HepG2 (cell line): ENCODE data around the gene SECISBP2L. TPM values are rescaled to one million over a fixed set of nuclear protein-coding genes. Genes with fewer than 3 reads are reported as not detected.

Experiments used
- ATAC-seq: fragments of 200-7000 bp; cut with Tn5 transposase; 3 replicates; pipeline ENCODE4 v1.9.1; 2020; ENCODE audit warnings: mild to moderate bottlenecking, moderate library complexity
- BruUV-seq: library from RNA; stranded (reverse); fragments of 400-500 nt; replicated peaks from 2 replicates; lab custom pipeline; 2021; lab: Mats Ljungman, UMichigan
- CTCF ChIA-PET: fragments of 300-600 bp; formaldehyde crosslinking; extraction: SDS; loops from one replicate; lab custom pipeline; 2021; ENCODE audit warnings: low total read pairs, inconsistent platforms, low intra/inter-chr PET ratio; lab: Yijun Ruan, JAX
- POLR2A ChIA-PET: fragments of 350-600 bp; sonication (Branson Sonifier 250); formaldehyde crosslinking; loops from one replicate; lab custom pipeline; 2020; ENCODE audit warnings: antibody characterized with exemption, inconsistent platforms; lab: Yijun Ruan, JAX
- DNase-seq: peaks from one replicate; pipeline ENCODE4 v3.0.0-alpha.2; 2015; ENCODE audit warnings: low spot score
- FAIRE-seq: peaks from 3 replicates; lab custom pipeline; 2011; peaks lifted over from hg19 to GRCh38; lab: Jason Lieb, UNC
- H2AFZ ChIP-seq: one replicate; pipeline ENCODE4 v1.6.1; 2011; ENCODE audit warnings: low read length, inconsistent platforms
- H3K27ac ChIP-seq: fragments of 300-600 bp; 3 replicates; pipeline ENCODE4 v1.8.0; 2011; ENCODE audit warnings: mixed run types, mild to moderate bottlenecking, mixed read lengths, low read length, inconsistent platforms; ENCODE audit not compliant: insufficient read depth; ENCODE audit errors: extremely low read length
- H3K27me3 ChIP-seq, 2 experiments: fragments of 200-600 bp in 1 of 2; 2 replicates in 1 of 2; 3 replicates in 1 of 2; pipeline versions ENCODE4 v1.6.0 to v1.8.0; 2011; ENCODE audit warnings: low read length in 2 of 2, mild to moderate bottlenecking in 2 of 2, moderate library complexity in 2 of 2, inconsistent platforms in 1 of 2; ENCODE audit not compliant: insufficient read depth in 2 of 2, control insufficient read depth in 1 of 2
- H3K36me3 ChIP-seq, 2 experiments: fragments of 200-600 bp in 1 of 2; replicated peaks in 1 of 2; 2 replicates in 1 of 2; 3 replicates in 1 of 2; pipeline versions ENCODE4 v1.5.1 to v1.8.0; 2011; ENCODE audit warnings: low read length in 2 of 2, inconsistent platforms in 1 of 2; ENCODE audit not compliant: insufficient read depth in 2 of 2, control insufficient read depth in 1 of 2
- H3K4me1 ChIP-seq: 2 replicates; pipeline ENCODE4 v1.5.1; 2012; ENCODE audit warnings: low read length, inconsistent platforms; ENCODE audit not compliant: insufficient read depth
- H3K4me2 ChIP-seq: 2 replicates; pipeline ENCODE4 v1.6.0; 2011; ENCODE audit warnings: low read depth, low read length, inconsistent platforms
- H3K4me3 ChIP-seq, 3 experiments: fragments of 200-600 bp in 1 of 3; sonication (generic), shearing (Covaris generic) in 1 of 3; replicated peaks in 1 of 3; 2 replicates each; pipeline ENCODE4 v1.5.1; 2011 to 2016; ENCODE audit warnings: low read length in 3 of 3, inconsistent platforms in 2 of 3, low read depth in 2 of 3, mild to moderate bottlenecking in 2 of 3, control low read depth in 1 of 3, mixed read lengths in 1 of 3; ENCODE audit not compliant: insufficient read depth in 1 of 3
- H3K79me2 ChIP-seq: one replicate; pipeline ENCODE4 v1.6.1; 2011; ENCODE audit warnings: low read length, inconsistent platforms; ENCODE audit not compliant: insufficient read depth
- H3K9ac ChIP-seq: 2 replicates; pipeline ENCODE4 v1.6.0; 2011; ENCODE audit warnings: mild to moderate bottlenecking, low read depth, low read length, inconsistent platforms; ENCODE audit not compliant: insufficient read depth
- H3K9me3 ChIP-seq: 2 replicates; pipeline ENCODE4 v1.5.1; 2012; ENCODE audit warnings: mild to moderate bottlenecking, low read length
- H4K20me1 ChIP-seq: 2 replicates; pipeline ENCODE4 v1.6.0; 2011; ENCODE audit warnings: inconsistent platforms, mild to moderate bottlenecking, low read length, moderate library complexity; ENCODE audit not compliant: insufficient read depth
- FOXP1 ChIP-seq, 2 experiments: fragments of 450-650 bp in 1 of 2; IDR thresholded peaks; 2 replicates each; pipeline ENCODE4 v1.6.1; 2017 to 2018; ENCODE audit warnings: antibody characterized with exemption in 1 of 2
- IRX3 ChIP-seq: sonication (generic); formaldehyde crosslinking; IDR thresholded peaks from 2 replicates; pipeline ENCODE4 v1.8.1; 2023; ENCODE audit warnings: mild to moderate bottlenecking, low read depth, missing genetic modification reagents, borderline replicate concordance
- TEAD3 ChIP-seq: optimal IDR thresholded peaks from 2 replicates; pipeline ENCODE3; 2016; ENCODE audit warnings: borderline replicate concordance
- TMF1 ChIP-seq: sonication (generic); formaldehyde crosslinking; IDR thresholded peaks from 2 replicates; pipeline ENCODE4 v1.8.1; 2022; ENCODE audit warnings: low read depth, missing genetic modification reagents
- ZFP90 ChIP-seq: sonication (generic); formaldehyde crosslinking; IDR thresholded peaks from 2 replicates; pipeline ENCODE4 v1.8.0; 2022; ENCODE audit warnings: missing genetic modification reagents, mild to moderate bottlenecking, inconsistent platforms, borderline replicate concordance
- ZNF121 ChIP-seq: sonication (generic); formaldehyde crosslinking; IDR thresholded peaks from 2 replicates; pipeline ENCODE4 v1.5.0; 2020; ENCODE audit warnings: mild to moderate bottlenecking, missing genetic modification reagents
- ZNF484 ChIP-seq: sonication (generic); formaldehyde crosslinking; IDR thresholded peaks from 2 replicates; pipeline ENCODE4 v1.5.1; 2020; ENCODE audit warnings: mild to moderate bottlenecking, low read depth, missing genetic modification reagents, borderline replicate concordance
- WGBS: methylation state at CpG from one replicate; pipeline ENCODE4 v1.1.6; 2017; ENCODE audit warnings: low lambda C conversion rate; 5-methylcytosine and 5-hydroxymethylcytosine counted together
- in situ Hi-C: cut with HindIII; loops from 2 replicates; pipeline ENCODE4 v1.10.0; 2017; ENCODE audit warnings: low pct_unique_long_range_greater_than_20kb; ENCODE audit not compliant: extremely low pct_ligation_motif_present
- intact Hi-C: fragments of 100-400 bp; cut with micrococcal nuclease; formaldehyde crosslinking; loops from one replicate; pipeline ENCODE4 v1.10.0; 2022; ENCODE audit not compliant: unreplicated experiment
- polyA plus RNA-seq, 8 experiments: library from polyadenylated mRNA; depleted of rRNA in 3 of 8; stranded (reverse) in 7 of 8; unstranded in 1 of 8; fragments of >200 nt; fragmentation: Illumina TruSeq in 4 of 8; extraction: Trizol in 4 of 8; gene quantifications; 2 replicates each; pipeline versions ENCODE4 v1.2.1 to v1.2.3, GENCODE V29; 2011 to 2016; ENCODE audit warnings: low read depth in 4 of 8, missing spikeins in 1 of 8, mixed read lengths in 1 of 8; ENCODE audit not compliant: insufficient read depth in 1 of 8
- total RNA-seq, 5 experiments: library from RNA; depleted of rRNA; stranded (reverse); fragments of >200 nt; fragmentation: Illumina TruSeq; extraction: Trizol; gene quantifications; 2 replicates each; pipeline ENCODE4 v1.2.3, GENCODE V29; 2016; ENCODE audit warnings: low read depth in 1 of 5
- TF ChIP-seq, protein P1 (sequence below): sonication (generic); formaldehyde crosslinking; IDR thresholded peaks from 2 replicates; pipeline ENCODE4 v1.4.0; 2020; ENCODE audit warnings: low read depth, mild to moderate bottlenecking, missing genetic modification reagents

Gene SECISBP2L
- total and polyA plus RNA-seq, 2 of the 13 experiments (the other 11 are each of a cell fraction or from before 2014, with no cell fraction given) = 13.9 to 15.6 TPM

DNA sequence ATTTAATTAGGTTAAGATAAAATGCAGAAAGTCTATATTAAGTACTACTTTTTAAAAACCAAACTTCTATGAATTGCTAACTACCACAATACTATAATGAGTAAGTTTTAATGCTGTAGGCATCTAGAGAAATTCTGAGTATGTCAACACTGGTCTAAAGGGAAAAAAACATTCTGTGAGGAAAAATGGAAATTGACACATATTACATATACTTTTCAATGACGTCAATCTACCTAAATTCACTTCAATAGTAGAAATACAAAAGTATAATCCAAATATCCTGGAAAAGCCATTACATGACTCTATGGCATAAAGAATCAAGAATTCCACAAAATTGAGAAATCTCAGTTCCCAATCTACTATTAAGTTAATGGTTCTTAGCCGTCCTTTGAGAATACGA is 2.2 kb downstream of the SECISBP2L start (continued):
- TF ChIP-seq, protein P1, sequence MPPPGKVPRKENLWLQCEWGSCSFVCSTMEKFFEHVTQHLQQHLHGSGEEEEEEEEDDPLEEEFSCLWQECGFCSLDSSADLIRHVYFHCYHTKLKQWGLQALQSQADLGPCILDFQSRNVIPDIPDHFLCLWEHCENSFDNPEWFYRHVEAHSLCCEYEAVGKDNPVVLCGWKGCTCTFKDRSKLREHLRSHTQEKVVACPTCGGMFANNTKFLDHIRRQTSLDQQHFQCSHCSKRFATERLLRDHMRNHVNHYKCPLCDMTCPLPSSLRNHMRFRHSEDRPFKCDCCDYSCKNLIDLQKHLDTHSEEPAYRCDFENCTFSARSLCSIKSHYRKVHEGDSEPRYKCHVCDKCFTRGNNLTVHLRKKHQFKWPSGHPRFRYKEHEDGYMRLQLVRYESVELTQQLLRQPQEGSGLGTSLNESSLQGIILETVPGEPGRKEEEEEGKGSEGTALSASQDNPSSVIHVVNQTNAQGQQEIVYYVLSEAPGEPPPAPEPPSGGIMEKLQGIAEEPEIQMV (CRISPR knock-in tag) = no peak

GRCh38 chr15:49042165-49042564 is 4.1 kb downstream of the SECISBP2L start:
- intact Hi-C loops = no loop called here
- H3K4me2 ChIP-seq = no peak overlapping the region
- CTCF ChIA-PET = no interaction called here

DNA sequence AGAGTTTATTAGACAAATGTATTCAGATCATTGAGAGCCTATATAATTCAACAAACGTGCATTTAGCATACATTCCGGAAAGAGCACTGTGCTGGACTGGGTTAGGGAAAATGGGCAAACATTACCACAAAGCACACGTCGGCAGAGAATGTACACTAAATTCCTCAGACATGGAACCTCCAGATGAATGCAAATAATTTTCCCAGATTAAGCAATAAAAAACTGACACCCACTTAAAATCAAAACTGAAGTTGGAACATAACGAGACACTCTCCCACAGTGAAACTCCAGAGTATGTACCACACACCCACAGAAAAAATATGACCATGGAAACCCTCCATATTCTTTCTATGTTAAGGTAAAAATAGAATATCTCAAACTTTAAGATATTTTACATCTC is 4.8 kb downstream of the SECISBP2L start:
- peak; percentile 40 for DNase-seq
- H3K27me3 ChIP-seq = no peaks in the 10 kb centered on the region
- TF ChIP-seq TEAD3 (CRISPR knock-in tag) = peak; percentile 11
- TF ChIP-seq IRX3 = no peak
- no peaks in the 10 kb centered on the region for H3K9me3 ChIP-seq
- peak; percentile 18 for FAIRE-seq
- no peak overlapping the region for H3K9ac ChIP-seq
- no peak overlapping the region for H3K4me3 ChIP-seq
- no peaks in the 10 kb centered on the region for H4K20me1 ChIP-seq
- WGBS = 56% methylated on average over 5 of the region's 5 CpGs
- peak overlapping the region; percentile 49 for H3K4me2 ChIP-seq
- peaks cover 54% of the 10 kb centered on the region for H3K4me1 ChIP-seq
- H3K79me2 ChIP-seq = peaks cover 75% of the 10 kb centered on the region
- ChIA-PET CTCF (no interaction called here), POLR2A (no interaction called here)
- no TSS peak for BruUV-seq
- H2AFZ ChIP-seq = no peak overlapping the region
- ATAC-seq = no peak
- in situ Hi-C loops (no loop called here), intact Hi-C loops (no loop called here)
- no peak overlapping the region for H3K27ac ChIP-seq
- no peaks in the 10 kb centered on the region; a peak in 1 of 5 replicates for H3K36me3 ChIP-seq

More at GRCh38 chr15:49042165-49042564, 4.1 kb downstream of the SECISBP2L start:
- H3K27me3 ChIP-seq = no peaks in the 10 kb centered on the region
- no peak overlapping the region for H3K4me3 ChIP-seq
- no peaks in the 10 kb centered on the region for H4K20me1 ChIP-seq
- BruUV-seq = no TSS peak
- POLR2A ChIA-PET = no interaction called here
- in situ Hi-C loops = no loop called here
- ATAC-seq = no peak
- peaks cover 71% of the 10 kb centered on the region for H3K79me2 ChIP-seq
- no peak overlapping the region for H3K9ac ChIP-seq
- H2AFZ ChIP-seq = no peak overlapping the region
- TF ChIP-seq ZNF121 (CRISPR knock-in tag) (peak; percentile 88), ZNF484 (CRISPR knock-in tag) (no peak), ZFP90 (peak; percentile 26; the same call in 1 of the 2 replicates), TMF1 (CRISPR knock-in tag) (no peak), FOXP1 (IDR thresholded peaks at IDR 0.05) (no peak), FOXP1 (CRISPR knock-in tag; IDR thresholded peaks at IDR 0.05) (0 out of 2 replicates have a peak, but pooled peaks have one; percentile 6)
- no peak for FAIRE-seq
- peaks cover 52% of the 10 kb centered on the region for H3K4me1 ChIP-seq
- no peak overlapping the region for H3K27ac ChIP-seq
- no peak for DNase-seq
- no peaks in the 10 kb centered on the region; a peak in 1 of 5 replicates for H3K36me3 ChIP-seq
- no peaks in the 10 kb centered on the region for H3K9me3 ChIP-seq
